ENCODE results near the gene SIT1.

Gene SIT1

DNA sequence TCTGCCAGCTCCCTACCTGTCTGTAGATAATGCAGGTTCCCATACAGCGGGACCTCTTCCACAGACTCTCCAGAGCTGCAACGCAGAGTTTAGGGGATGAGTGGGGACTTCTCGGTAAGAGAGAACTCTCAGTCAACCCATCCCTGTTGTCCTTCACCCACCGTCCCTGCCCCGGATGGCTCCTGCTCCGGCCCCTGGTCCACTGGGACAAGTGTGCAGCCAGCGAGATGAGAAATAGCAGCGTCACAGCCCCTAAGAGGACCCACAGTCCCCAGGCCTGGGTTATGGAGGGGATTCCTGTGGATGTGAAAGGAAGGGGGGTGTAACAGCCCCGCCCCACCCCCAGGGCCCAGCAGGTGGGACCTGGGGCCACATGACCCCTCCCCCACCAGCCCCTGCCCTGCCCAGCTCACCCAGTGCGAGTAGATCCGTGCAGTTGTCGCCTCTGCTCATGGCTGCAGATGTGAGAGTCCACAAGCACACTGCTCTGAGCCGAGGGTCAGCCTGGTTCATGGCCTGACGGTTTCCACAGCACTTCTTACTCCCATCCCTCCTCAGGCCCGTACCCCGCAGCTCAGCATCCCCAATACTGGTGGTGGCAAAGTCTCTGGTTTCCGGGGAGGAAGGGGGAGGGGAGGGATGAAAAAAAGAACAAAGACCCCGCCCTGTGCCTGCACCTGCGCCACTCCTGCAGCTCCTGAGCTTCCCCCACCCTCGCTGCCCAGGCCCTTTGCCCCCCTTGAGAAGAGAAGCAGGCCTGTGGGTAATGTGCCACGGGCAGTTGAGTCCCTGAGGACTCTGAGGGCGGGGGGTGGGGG is at the start of gene SIT1:
Gene SIT1 (minus strand): TSS at position 591 of the 818 bp plus-strand sequence. CDS start 78 bp downstream, at position 513.
- DNase-seq, result no peak

GRCh38 chr9:35700031-35700430 is 49.3 kb upstream of the SIT1 start:
- no peak for DNase-seq

- DNase-seq, result no peak
Observed at GRCh38 chr9:35698231-35698630, 47.5 kb upstream of the SIT1 start.

DNA sequence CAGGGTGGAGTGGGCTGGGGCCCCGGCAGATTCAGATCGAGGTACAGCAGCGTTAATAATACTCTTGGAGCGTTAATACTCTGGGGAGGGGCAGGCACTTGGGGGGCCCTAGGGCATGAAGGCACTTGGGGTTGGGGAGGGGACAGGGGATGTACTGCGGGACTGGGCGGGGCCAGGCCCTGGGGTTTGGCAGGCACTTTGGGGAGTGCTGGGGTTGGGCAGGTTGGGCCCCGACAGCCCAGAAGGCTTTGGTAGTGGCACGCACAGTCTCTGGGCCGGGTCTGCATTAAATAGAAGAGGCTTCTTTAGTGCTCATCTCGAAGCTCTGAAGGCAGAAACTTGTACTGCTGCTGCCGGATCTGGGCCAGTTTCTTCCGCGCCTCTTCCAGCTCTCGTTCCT is 46.8 kb upstream of the SIT1 start:
- no peak for DNase-seq

GRCh38 chr9:35696520-35697215 is 45.9 kb upstream of the SIT1 start:
- peak in 27 of 58 donors; percentile 2 to 48 (median 13) for DNase-seq

- no peak for DNase-seq
Observed at GRCh38 chr9:35695943-35696401, 45.2 kb upstream of the SIT1 start.

GRCh38 chr9:35691757-35692301 is 41.1 kb upstream of the SIT1 start:
- no peak for DNase-seq

DNA sequence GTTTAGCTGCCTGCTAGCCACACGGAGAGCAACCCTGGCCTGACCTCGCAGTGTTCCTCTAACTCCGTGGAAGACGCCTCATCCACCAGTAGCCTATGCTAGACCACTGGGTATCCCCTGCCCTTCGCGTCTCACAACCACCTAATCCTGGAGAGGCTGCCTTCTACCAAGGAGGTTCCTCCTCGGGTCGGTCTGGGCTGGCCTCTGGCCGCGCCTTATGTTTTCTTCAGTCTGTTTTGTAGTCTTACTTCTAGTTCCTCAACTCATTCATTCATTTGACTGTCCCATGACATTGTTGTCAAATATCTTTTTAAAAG is 40.6 kb upstream of the SIT1 start:
- peak in 1 of 58 donors; percentile 14 for DNase-seq

DNA sequence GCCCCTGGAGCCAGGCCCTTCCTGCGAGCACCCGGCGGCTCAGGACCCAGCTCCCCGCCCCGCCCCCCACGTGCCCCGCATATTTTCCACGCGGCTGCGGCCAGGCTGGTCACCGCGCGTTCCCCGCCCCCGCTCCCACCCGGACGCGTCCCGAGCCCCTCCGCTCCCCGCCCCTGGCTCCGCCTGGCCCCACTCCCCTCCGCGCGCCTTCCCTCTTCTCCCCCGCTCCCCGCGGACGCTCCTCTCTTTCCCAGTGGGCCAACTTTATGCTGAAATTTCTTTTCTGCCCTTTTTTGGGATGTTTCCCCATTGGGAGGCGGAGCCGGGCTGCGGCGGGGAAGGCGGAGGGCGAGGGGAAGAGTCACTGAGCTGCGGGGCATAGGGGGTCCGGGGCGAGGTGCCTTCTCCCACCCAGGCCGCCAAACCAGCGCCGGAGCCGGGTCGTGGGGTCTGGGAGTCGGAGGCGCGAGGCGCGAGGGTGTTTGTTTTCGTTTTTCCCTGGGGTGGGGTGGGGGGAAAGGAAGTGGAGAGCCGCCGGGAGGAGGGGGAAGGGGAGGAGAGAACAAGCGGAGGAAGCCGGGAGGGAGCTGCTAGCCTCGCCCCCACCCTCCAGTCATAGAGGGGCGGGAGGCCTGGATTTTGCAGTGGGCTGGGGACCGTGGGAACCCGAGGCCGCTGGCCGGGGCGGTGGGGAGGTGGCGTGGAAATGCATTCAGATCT is 40.0 kb upstream of the SIT1 start:
- peak in 43 of 58 donors; percentile 7 to 59 (median 30) for DNase-seq

- peak in 1 of 58 donors; percentile 52 for DNase-seq
Observed at GRCh38 chr9:35690294-35690613, 39.5 kb upstream of the SIT1 start.

DNA sequence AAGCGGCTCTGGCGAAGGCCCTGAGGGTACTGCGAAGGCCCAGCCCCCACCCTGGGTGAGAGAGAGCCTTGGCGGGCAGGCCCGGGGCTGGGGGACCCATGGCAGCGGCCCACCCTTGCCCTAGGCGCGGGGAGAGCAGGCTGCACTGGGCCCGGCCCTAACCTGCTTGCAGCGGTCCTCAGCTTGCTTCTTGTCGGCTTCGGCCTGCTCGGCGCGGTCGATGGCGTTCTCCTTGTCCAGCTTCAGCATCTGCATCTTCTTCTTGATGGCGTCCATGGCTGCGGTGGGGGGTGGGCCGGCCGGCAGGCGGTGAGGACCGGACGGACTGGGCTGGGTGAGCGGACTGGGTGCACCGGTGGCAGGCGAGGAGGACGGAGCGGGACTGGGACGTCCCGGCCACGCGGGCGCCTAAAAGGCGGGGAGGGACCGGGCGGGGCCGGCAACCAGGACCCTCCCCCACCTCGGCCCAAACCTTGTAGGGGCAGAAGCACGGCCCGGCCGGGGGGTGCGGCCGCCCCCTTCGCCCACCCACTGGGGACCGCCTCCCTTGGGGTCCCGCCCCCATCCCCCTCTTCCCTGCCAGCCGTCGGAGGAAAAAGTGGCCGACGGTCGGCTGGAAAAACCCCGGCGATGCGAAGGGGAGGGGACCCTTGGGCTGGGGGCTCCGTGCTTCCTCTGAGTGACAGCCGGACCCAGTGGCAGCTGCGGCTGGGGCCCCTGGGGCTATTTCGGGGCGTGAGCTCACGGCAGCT is 39.0 kb upstream of the SIT1 start, which contains the start of gene TPM2:
Gene TPM2 (minus strand): TSS at position 384 of the 752 bp plus-strand sequence. CDS start 108 bp downstream, at position 276.
- DNase-seq, result peak in 2 of 58 donors; percentile 5 to 10

DNA sequence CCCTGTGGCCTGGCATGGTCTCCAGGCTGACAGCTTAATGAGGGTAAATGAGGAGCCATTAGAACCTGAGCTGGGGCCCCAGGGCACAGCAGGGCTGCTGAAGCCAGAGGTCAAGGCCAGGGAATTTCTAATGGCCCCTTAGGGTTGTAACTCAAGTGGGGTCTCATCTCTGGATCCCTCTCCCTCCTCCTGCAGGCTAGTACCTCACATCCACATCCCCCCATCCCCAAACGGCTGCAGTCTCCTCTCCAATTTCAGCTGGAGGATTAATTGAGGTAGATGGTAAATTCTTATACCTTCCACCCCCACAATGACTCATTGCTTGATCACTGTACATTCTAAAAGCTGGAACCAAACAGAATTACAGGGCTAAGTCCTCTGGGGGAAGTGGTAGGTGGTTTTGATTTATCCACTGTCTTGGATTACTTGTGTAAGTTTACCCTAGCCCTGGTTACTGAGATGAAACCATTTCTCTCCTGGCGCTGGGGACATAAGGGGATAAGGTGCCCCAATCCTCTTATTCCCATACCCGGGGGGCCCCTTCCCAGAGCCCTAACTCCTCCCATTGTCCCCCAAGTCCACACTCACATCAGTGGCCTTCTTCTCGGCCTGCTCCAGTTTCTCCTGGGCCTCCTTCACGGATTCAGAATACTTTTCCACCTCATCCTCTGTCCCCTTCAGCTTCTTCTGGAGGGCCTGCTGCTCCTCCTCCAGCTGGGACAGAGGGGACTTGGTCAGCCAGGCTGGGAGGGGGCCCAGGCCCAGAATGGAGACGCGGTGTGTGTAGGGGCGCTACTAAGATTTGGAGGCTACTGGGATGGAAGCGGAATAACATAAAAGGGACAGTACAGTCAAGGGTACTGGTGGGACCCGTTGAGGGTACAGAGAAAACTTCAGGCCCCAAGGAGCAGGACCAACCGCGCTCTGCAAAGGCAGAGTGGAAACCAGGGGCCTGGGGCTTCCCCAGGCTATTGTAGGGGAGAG is 38.1 kb upstream of the SIT1 start:
- peak in 2 of 58 donors; percentile 13 to 22 for DNase-seq

- DNase-seq, result peak in 1 of 58 donors; percentile 13
Observed at GRCh38 chr9:35687972-35688557, 37.3 kb upstream of the SIT1 start.

DNA sequence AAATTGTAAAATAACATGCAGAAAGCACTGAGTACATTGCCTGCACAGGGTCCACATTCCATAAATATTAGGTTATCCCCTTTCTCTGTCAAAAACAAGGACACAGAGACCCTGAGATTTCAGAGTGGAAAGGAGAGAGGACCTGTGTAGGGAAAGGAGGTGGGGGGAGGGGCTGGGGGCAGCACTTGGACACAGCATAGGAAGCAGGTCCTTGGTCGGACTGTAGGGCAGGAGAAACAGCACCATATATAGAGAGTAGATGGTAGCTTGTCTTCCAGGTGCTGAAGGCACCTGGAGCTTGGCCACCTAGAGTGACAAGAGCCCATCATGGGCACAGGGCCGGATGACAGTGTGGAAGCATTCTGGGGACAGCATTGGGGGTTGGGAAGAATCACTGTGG is 36.6 kb upstream of the SIT1 start:
- DNase-seq, result no peak

DNA sequence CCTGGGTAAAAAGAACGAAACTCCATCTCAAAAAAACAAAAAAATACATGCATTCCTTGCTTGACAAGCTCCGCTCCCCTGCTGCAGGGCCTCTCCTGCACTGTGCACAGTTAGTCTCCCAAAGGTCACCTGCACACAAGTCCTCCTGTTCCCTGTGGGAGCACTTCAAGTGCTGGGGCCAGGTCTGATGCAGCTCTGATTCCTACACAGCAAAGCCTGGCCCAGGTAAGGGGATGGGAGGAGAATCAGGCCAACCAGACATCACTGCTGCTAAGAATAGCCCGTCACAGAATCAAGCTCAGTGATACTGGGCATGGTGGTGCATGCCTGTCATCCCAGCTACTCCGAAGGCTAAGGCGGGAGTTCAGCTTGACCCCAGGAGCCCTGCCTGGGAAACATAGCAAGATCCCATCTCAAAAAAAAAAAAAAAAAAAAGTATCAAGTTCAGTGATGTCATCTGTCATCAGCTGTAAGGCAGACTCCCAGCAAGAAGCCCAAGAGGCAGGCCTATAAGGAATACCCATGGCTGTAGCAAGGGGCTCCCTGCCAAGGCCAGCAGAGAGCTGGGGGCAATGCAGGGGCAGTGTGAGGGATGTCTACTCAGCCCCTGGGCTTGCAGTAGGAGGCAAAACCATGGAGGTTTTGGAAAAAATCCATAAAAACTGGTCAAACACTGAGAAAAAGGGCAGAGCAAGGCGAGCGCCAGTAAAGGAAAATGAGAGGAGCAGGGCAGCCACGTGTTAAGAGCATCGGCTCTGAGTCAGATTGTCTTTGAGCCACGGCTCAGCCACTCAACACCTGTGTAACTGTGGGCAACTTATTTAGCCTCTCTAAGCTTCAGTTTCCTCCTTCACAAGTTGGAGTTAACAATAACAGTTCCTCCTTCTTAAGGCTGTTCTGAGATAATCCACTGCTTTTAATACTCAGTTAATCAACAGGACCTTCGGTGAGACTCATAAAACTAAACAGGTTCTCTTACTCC is 35.8 kb upstream of the SIT1 start:
- DNase-seq, result no peak

GRCh38 chr9:35685506-35685905 is 34.8 kb upstream of the SIT1 start:
- DNase-seq, result no peak

- DNase-seq, result no peak
Observed at GRCh38 chr9:35684921-35685320, 34.2 kb upstream of the SIT1 start.

DNA sequence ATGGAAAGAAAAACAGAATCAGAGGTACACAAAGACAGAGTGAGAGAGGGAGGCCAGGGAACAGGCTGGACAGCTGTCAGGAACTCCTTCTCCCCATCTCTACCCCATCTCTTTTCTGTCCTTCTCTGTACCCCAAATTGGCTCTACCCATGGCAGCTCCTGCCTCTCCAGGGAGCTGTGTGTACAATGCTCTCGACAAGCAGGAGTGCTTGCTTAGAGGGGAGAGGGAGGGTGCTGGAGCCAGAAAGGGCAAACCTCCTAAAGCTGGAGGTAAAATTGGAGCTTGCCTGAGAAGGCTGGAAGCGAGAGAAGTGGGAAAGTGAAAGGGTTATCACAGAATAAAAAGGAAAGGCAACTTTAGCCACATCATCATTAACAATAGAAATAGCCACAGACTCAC is 32.6 kb upstream of the SIT1 start:
- DNase-seq, result no peak

All from anterior cingulate cortex (tissue), 58 donors.